K562 (cell line): ENCODE data around the gene KBTBD3. TPM values are rescaled to one million over a fixed set of nuclear protein-coding genes. Genes with fewer than 3 reads are reported as not detected.

ENCODE experiments used
- BRD9 ChIP-seq: fragments of 450-650 bp; IDR thresholded peaks from 2 replicates; pipeline ENCODE4 v1.6.1; 2018; ENCODE audit warnings: low read depth; ENCODE audit not compliant: partially characterized antibody
- CHD1 ChIP-seq: fragments of 200-600 bp; sonication (generic); IDR thresholded peaks from one replicate; pipeline ENCODE4 v1.6.1; 2012; ENCODE audit warnings: mild to moderate bottlenecking, moderate library complexity, low read length, inconsistent platforms
- DPF2 ChIP-seq: fragments of 450-650 bp; IDR thresholded peaks from 2 replicates; pipeline ENCODE4 v1.6.1; 2016
- MEIS2 ChIP-seq: fragments of 450-650 bp; IDR thresholded peaks from 2 replicates; pipeline ENCODE4 v1.6.1; 2014; ENCODE audit warnings: mild to moderate bottlenecking; ENCODE audit not compliant: partially characterized antibody
- MXI1 ChIP-seq: IDR thresholded peaks from 2 replicates; pipeline ENCODE4 v1.6.1; 2011; ENCODE audit warnings: low read depth, mild to moderate bottlenecking, improper control_type of control experiment, low read length
- NCOA6 ChIP-seq: fragments of 450-650 bp; IDR thresholded peaks from 2 replicates; pipeline ENCODE4 v1.6.1; 2017; ENCODE audit warnings: mild to moderate bottlenecking
- NFYB ChIP-seq: IDR thresholded peaks from 2 replicates; pipeline ENCODE4 v1.6.1; 2011; ENCODE audit warnings: mild to moderate bottlenecking, moderate library complexity; ENCODE audit not compliant: insufficient read length; ENCODE audit errors: extremely low read depth
- NR1H2 ChIP-seq: sonication (generic); formaldehyde crosslinking; IDR thresholded peaks from 2 replicates; pipeline ENCODE4 v1.4.0; 2020; ENCODE audit warnings: mild to moderate bottlenecking, missing genetic modification reagents
- PRMT5 ChIP-seq: sonication (generic); formaldehyde crosslinking; IDR thresholded peaks from 2 replicates; pipeline ENCODE4 v1.5.0; 2020; ENCODE audit warnings: missing genetic modification reagents
- PRPF4 ChIP-seq: fragments of 200-400 bp; formaldehyde crosslinking; IDR thresholded peaks from one replicate; pipeline ENCODE4 v1.6.1; 2017; ENCODE audit warnings: low read length, low read depth, mild to moderate bottlenecking; ENCODE audit not compliant: insufficient read depth, poor library complexity, severe bottlenecking
- RFX1 ChIP-seq: fragments of 450-650 bp; IDR thresholded peaks from 2 replicates; pipeline ENCODE4 v1.6.1; 2016; ENCODE audit warnings: mild to moderate bottlenecking, moderate library complexity
- RNF219 ChIP-seq: fragments of 250-450 bp; sonication (Bioruptor Pico); IDR thresholded peaks from 2 replicates; pipeline ENCODE4 v1.5.0; 2022; ENCODE audit warnings: mild to moderate bottlenecking
- SETDB1 ChIP-seq: IDR thresholded peaks from one replicate; pipeline ENCODE4 v1.6.1; 2012; ENCODE audit warnings: low read length, control low read depth, inconsistent platforms
- SMARCB1 ChIP-seq: IDR thresholded peaks from 2 replicates; pipeline ENCODE4 v1.6.1; 2011; ENCODE audit warnings: improper control_type of control experiment, low read depth; ENCODE audit not compliant: insufficient read length
- SMC3 ChIP-seq: conservative IDR thresholded peaks from 2 replicates; pipeline ENCODE4 v1.6.1; 2011; ENCODE audit warnings: low read depth, low read length, improper control_type of control experiment; ENCODE audit not compliant: insufficient read depth
- THRB ChIP-seq: fragments of 450-650 bp; formaldehyde crosslinking; conservative IDR thresholded peaks from 2 replicates; pipeline ENCODE4 v1.4.0; 2022; ENCODE audit warnings: mild to moderate bottlenecking, missing genetic modification characterization
- ZNF512 ChIP-seq: IDR thresholded peaks from 2 replicates; pipeline ENCODE4 v1.6.1; 2016; ENCODE audit warnings: missing genetic modification characterization, missing compliant biosample characterization
- ZNF609 ChIP-seq: sonication (generic); formaldehyde crosslinking; IDR thresholded peaks from 2 replicates; pipeline ENCODE4 v1.8.1; 2023; ENCODE audit warnings: missing genetic modification reagents, mild to moderate bottlenecking, borderline replicate concordance
- ZNF764 ChIP-seq: fragments of 250-450 bp; sonication (Bioruptor Pico); IDR thresholded peaks from 2 replicates; pipeline ENCODE4 v1.4.0; 2020; ENCODE audit warnings: low read depth, mild to moderate bottlenecking, moderate library complexity
- polyA plus RNA-seq, 8 experiments: library from polyadenylated mRNA; depleted of rRNA in 4 of 8; stranded (reverse) in 5 of 8; unstranded in 3 of 8; fragments of >200 nt; fragmentation: Nextera tagmentation in 2 of 8; fragmentation: Illumina TruSeq in 1 of 8; extraction: Ambion mirVana in 2 of 8; extraction: Trizol in 1 of 8; gene quantifications; 2 replicates each; pipeline versions ENCODE4 v1.2.1 to v1.2.3, GENCODE V29; 2011 to 2014; ENCODE audit warnings: inconsistent platforms in 1 of 8, missing spikeins in 1 of 8
- total RNA-seq, 7 experiments: library from RNA; depleted of rRNA in 6 of 7; stranded (reverse); fragments of >200 nt in 6 of 7; fragmentation: Illumina TruSeq in 2 of 7; extraction: Trizol in 2 of 7; gene quantifications; 2 replicates each; pipeline versions ENCODE4 v1.2.1 to v1.2.3, GENCODE V29; 2011 to 2021; ENCODE audit warnings: low replicate concordance in 1 of 7

Gene KBTBD3
- total and polyA plus RNA-seq, 9 of the 15 experiments (the other 6 are each of a cell fraction or from before 2014, with no cell fraction given), result 4.2 to 31.2 (median 6.4) TPM

GRCh38 chr11:106021967-106022794 lies 55.0 kb downstream of the KBTBD3 start, which contains the start of gene MSANTD4 (continued):
- TF ChIP-seq NFYB, result peak; percentile 93
- TF ChIP-seq RFX1, result no peak
- TF ChIP-seq SMARCB1, result no peak
- no peak for TF ChIP-seq CHD1
- TF ChIP-seq SMC3, result no peak
- TF ChIP-seq ZNF512 (tag), result no peak
- no peak for TF ChIP-seq BRD9
- no peak for TF ChIP-seq NR1H2
- TF ChIP-seq MXI1, result no peak
- no peak for TF ChIP-seq ZNF609
- TF ChIP-seq PRMT5 (CRISPR knock-in tag), result no peak
- no peak for TF ChIP-seq THRB
- TF ChIP-seq ZNF764, result no peak
- no peak for TF ChIP-seq SETDB1
- TF ChIP-seq RNF219 (CRISPR knock-in tag), result no peak
- TF ChIP-seq DPF2, result no peak
- TF ChIP-seq NCOA6, result no peak
- no peak for TF ChIP-seq PRPF4
- peak; percentile 4 for TF ChIP-seq MEIS2
